Nephron progenitor cell (in vitro differentiated cells): Measurements from ENCODE around the gene SEC16A.

ENCODE experiments used
- DNase-seq: peaks from one replicate; pipeline ENCODE4 v3.0.0; 2021
- H3K27ac Mint-ChIP-seq: 2 replicates; pipeline ENCODE4 v1.8.0; 2021; ENCODE audit warnings: mild to moderate bottlenecking, moderate library complexity, mixed read lengths
- H3K27me3 Mint-ChIP-seq: 2 replicates; pipeline ENCODE4 v1.8.0; 2021; ENCODE audit warnings: mild to moderate bottlenecking, low read depth, mixed read lengths; ENCODE audit not compliant: poor library complexity
- H3K36me3 Mint-ChIP-seq: 2 replicates; pipeline ENCODE4 v1.8.0; 2021; ENCODE audit warnings: low read depth, mixed read lengths
- H3K4me1 Mint-ChIP-seq: 2 replicates; pipeline ENCODE4 v1.8.0; 2021; ENCODE audit warnings: mixed read lengths
- H3K4me3 Mint-ChIP-seq: 2 replicates; pipeline ENCODE4 v1.8.0; 2021; ENCODE audit warnings: mild to moderate bottlenecking, moderate library complexity, mixed read lengths
- H3K9me3 Mint-ChIP-seq: 2 replicates; pipeline ENCODE4 v1.8.0; 2021; ENCODE audit warnings: mild to moderate bottlenecking, moderate library complexity, mixed read lengths
- TF ChIP-seq, protein P1 (sequence below): fragments of 200-600 bp; sonication (generic); IDR thresholded peaks from 2 replicates; pipeline ENCODE4 v1.5.0; 2021; ENCODE audit warnings: antibody characterized with exemption

Gene SEC16A

DNA sequence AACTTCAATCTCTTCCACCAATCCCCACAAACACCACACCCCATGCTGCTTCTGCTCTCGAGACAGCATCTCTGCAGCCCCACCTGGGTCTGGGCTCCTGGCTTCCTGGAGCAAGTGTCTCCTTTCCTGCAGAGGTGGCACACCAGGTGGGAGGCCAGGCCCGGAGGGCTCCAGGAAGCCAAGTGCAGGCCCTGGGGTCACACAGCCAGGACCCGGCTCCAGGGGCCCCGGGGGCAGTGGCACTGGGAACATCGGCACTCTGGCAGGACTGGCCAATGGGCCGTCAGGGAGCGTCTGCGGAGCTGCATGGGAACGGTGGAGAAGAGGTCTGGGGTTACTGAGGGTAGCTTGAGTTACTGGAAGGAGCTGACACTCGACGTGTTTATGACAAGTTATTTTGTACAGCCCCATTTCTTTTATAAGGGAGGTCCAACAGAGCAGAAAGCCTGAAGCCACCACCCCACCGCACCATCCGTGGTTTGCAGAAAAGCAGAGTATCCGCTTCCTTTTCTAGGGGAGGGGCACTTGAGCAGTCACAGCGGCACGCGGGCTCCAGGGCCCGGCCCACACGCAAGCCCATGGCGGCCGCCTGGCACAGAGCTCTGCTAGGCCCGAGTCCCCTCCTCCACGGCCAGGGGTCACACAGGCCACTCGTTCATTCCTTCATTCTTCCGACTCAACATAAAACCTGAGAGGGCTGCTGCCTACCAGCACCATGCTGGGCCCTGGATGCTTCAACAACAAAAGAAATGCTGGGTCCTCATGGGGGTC lies 28.6 kb downstream of the SEC16A start:
- H3K4me3 Mint-ChIP-seq, result no peak overlapping the region
- no peaks in the 10 kb centered on the region for H3K4me1 Mint-ChIP-seq
- DNase-seq, result no peak
- H3K9me3 Mint-ChIP-seq, result no peaks in the 10 kb centered on the region
- peak overlapping the region; percentile 84 for H3K27ac Mint-ChIP-seq
- TF ChIP-seq, protein P1, sequence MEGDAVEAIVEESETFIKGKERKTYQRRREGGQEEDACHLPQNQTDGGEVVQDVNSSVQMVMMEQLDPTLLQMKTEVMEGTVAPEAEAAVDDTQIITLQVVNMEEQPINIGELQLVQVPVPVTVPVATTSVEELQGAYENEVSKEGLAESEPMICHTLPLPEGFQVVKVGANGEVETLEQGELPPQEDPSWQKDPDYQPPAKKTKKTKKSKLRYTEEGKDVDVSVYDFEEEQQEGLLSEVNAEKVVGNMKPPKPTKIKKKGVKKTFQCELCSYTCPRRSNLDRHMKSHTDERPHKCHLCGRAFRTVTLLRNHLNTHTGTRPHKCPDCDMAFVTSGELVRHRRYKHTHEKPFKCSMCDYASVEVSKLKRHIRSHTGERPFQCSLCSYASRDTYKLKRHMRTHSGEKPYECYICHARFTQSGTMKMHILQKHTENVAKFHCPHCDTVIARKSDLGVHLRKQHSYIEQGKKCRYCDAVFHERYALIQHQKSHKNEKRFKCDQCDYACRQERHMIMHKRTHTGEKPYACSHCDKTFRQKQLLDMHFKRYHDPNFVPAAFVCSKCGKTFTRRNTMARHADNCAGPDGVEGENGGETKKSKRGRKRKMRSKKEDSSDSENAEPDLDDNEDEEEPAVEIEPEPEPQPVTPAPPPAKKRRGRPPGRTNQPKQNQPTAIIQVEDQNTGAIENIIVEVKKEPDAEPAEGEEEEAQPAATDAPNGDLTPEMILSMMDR, result no peak
- peaks cover 71% of the 10 kb centered on the region for H3K36me3 Mint-ChIP-seq
- H3K27me3 Mint-ChIP-seq, result no peaks in the 10 kb centered on the region

DNA sequence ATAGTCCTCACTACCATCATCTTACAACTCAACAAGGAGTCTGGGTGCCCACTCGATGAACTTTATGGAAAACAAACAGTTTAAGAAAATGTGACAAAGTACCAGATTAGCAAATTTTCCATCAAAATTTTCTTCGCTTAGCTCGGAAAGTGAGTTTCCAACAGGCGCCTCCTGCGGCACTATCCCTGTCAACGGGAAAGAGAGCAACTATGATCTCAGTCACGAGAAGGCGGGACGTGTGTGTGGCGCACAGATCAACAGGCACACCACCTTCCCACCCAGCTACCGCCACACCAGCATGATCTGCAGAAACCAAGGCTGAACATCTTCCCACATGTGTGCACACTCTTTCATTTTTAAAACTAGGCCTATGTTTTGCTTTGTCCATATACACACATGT lies 29.5 kb downstream of the SEC16A start:
- no peak overlapping the region for H3K4me3 Mint-ChIP-seq
- no peaks in the 10 kb centered on the region for H3K27me3 Mint-ChIP-seq
- TF ChIP-seq, protein P1, result no peak
- H3K27ac Mint-ChIP-seq, result no peak overlapping the region
- H3K36me3 Mint-ChIP-seq, result peaks cover 68% of the 10 kb centered on the region
- no peaks in the 10 kb centered on the region for H3K4me1 Mint-ChIP-seq
- H3K9me3 Mint-ChIP-seq, result no peaks in the 10 kb centered on the region
- no peak for DNase-seq

DNA sequence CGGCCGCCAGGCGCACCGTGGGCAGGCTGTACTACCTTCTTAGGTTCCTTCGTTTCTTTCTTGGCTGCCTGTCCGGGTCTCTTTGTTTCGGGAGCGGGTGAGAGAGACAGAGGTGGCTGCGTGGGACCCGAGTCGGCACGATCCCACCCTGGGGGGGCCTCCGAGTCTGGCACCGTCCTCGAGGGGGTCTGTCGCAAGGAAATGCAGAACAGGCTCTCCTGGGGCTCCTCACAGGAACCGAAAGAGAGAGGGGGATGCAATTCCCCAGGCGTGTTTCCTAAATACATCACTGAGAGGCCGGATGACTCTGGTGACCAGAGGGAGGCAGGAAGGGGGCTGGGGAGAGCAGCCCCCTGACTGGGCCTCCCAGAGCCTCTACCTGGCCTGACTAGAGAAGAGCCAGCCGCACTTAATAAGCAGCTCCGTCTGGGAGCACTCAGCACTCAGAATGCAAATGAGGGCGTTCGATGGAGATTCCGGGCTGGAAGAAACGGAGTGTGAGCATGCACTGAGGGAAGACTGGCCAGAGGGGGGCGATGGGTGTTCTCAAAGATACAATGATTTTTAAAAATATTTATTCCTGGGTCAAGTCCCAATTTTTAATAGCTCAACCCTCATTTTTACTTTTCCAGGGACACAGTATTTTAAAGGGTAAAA lies 31.5 kb downstream of the SEC16A start:
- DNase-seq, result no peak
- Mint-ChIP-seq H3K36me3 (peaks cover 71% of the 10 kb centered on the region), H3K4me3 (no peak overlapping the region), H3K27ac (peak overlapping the region; percentile 22), H3K9me3 (no peaks in the 10 kb centered on the region), H3K4me1 (no peaks in the 10 kb centered on the region), H3K27me3 (no peaks in the 10 kb centered on the region)
- TF ChIP-seq, protein P1, result no peak

DNA sequence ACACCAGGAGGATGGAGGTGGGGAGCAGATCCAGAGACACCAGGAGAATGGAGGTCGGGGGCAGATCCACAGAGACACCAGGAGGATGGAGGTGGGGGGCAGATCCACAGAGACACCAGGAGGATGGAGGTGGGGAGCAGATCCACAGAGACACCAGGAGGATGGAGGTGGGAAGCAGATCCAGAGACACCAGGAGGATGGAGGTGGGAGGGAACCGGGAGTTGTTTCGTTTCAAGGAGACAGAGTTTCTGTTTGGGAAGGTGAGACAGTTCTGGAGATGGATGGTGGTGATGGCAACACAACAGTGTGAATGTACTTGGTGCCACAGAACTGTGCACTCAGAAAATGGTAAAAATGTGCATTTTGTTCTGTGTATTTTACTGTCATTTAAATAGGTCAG lies 34.2 kb downstream of the SEC16A start:
- Mint-ChIP-seq H3K27me3 (no peaks in the 10 kb centered on the region), H3K4me1 (no peaks in the 10 kb centered on the region), H3K36me3 (peaks cover 65% of the 10 kb centered on the region), H3K27ac (peak overlapping the region; percentile 79), H3K9me3 (no peaks in the 10 kb centered on the region), H3K4me3 (no peak overlapping the region)
- DNase-seq, result no peak
- TF ChIP-seq, protein P1, result no peak

DNA sequence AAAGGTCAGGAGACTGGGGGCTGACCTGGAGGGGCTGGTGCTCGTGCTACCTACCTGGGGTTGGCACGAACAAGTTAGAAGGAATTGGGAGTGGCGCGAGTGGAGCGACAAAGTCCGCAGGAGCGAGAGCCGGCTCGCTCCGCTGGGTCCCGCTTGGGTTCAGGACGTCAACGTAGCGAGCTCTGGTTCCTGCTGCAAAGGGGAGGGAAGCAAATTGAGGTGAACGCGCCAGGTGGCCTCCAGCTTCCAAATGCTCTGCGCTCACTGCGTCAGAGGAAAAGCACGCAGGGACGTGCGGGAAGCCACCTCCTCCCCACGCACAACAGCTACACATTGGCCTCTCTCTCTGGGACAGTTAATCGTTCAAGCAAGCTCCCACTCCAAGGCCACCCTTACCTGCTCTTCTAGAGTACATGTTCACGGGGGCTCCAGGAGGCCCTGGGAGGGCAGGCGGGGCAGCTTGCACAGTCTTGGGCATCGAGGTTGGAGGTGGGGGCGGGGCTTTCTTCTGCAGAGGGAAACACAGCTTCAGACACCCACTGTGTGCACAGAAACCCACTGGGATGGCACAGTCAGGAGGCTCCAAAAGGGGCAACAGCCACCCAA lies 35.6 kb downstream of the SEC16A start:
- Mint-ChIP-seq H3K4me3 (no peak overlapping the region), H3K27ac (peak overlapping the region; percentile 75), H3K9me3 (no peaks in the 10 kb centered on the region), H3K27me3 (no peaks in the 10 kb centered on the region), H3K36me3 (peaks cover 67% of the 10 kb centered on the region), H3K4me1 (no peaks in the 10 kb centered on the region)
- no peak for DNase-seq
- TF ChIP-seq, protein P1, result no peak
